AG08396 (cell line): ENCODE results near the gene TNFRSF13B.
"Not testable (repeated sequence)": the region's sequence is repeated elsewhere in the genome, so short reads cannot be mapped to it uniquely, and the experiment has no call there.

Experiments used
- DNase-seq: peaks from one replicate; pipeline ENCODE4 v3.0.0; 2012; ENCODE audit warnings: low spot score, mixed read lengths

The TNFRSF13B gene

GRCh38 chr17:16911141-16911937, 60.6 kb downstream of the TNFRSF13B start:
- no peak for DNase-seq

- no peak for DNase-seq
Measured at GRCh38 chr17:16910341-16910740, 61.6 kb downstream of the TNFRSF13B start.

GRCh38 chr17:16909472-16910246, 62.3 kb downstream of the TNFRSF13B start:
- DNase-seq: no peak

GRCh38 chr17:16908273-16908672, 63.6 kb downstream of the TNFRSF13B start:
- DNase-seq: no peak

GRCh38 chr17:16906680-16907079, 65.2 kb downstream of the TNFRSF13B start:
- no peak for DNase-seq

GRCh38 chr17:16905593-16906191, 66.2 kb downstream of the TNFRSF13B start:
- DNase-seq: no peak

GRCh38 chr17:16903070-16903469, 68.8 kb downstream of the TNFRSF13B start:
- DNase-seq: not testable (repeated sequence)

GRCh38 chr17:16900288-16900882, 71.5 kb downstream of the TNFRSF13B start:
- no peak for DNase-seq

- not testable (repeated sequence) for DNase-seq
Measured at GRCh38 chr17:16897211-16897896, 74.6 kb downstream of the TNFRSF13B start.

GRCh38 chr17:16896235-16896634, 75.7 kb downstream of the TNFRSF13B start:
- DNase-seq: not testable (repeated sequence)

- DNase-seq: not testable (repeated sequence)
Measured at GRCh38 chr17:16893527-16893926, 78.4 kb downstream of the TNFRSF13B start.

GRCh38 chr17:16892876-16893454, 79.0 kb downstream of the TNFRSF13B start:
- not testable (repeated sequence) for DNase-seq

GRCh38 chr17:16889088-16889465, 82.8 kb downstream of the TNFRSF13B start:
- no peak for DNase-seq
